Measurements from ENCODE around the gene ADH1A.
"Not testable (repeated sequence)": the region's sequence is repeated elsewhere in the genome, so short reads cannot be mapped to it uniquely, and the experiment has no call there.

Gene ADH1A

GRCh38 chr4:99281261-99281660 lies 9.5 kb downstream of the ADH1A start:
- no peak for DNase-seq (ENCODE audit: low read depth in 2 of 2)

GRCh38 chr4:99276417-99276816 lies 14.4 kb downstream of the ADH1A start:
- no peak for DNase-seq (ENCODE audit: low read depth in 2 of 2)

GRCh38 chr4:99275885-99276284 lies 14.9 kb downstream of the ADH1A start:
- DNase-seq (ENCODE audit: low read depth in 2 of 2), result no peak

GRCh38 chr4:99275050-99275449 lies 15.7 kb downstream of the ADH1A start:
- DNase-seq (ENCODE audit: low read depth in 2 of 2), result no peak

GRCh38 chr4:99273704-99274103 lies 17.1 kb downstream of the ADH1A start:
- DNase-seq (ENCODE audit: low read depth in 2 of 2), result no peak

GRCh38 chr4:99264927-99265326 lies 25.9 kb downstream of the ADH1A start:
- DNase-seq (ENCODE audit: low read depth in 2 of 2), result no peak

GRCh38 chr4:99252746-99253145 lies 38.0 kb downstream of the ADH1A start:
- DNase-seq (ENCODE audit: low read depth in 2 of 2), result no peak

- DNase-seq (ENCODE audit: low read depth in 2 of 2), result no peak
Observed at GRCh38 chr4:99248714-99249113, 42.1 kb downstream of the ADH1A start.

GRCh38 chr4:99235955-99236354 lies 54.8 kb downstream of the ADH1A start:
- no peak for DNase-seq (ENCODE audit: low read depth in 2 of 2)

- no peak for DNase-seq (ENCODE audit: low read depth in 2 of 2)
Observed at GRCh38 chr4:99234331-99235010, 56.3 kb downstream of the ADH1A start.

GRCh38 chr4:99233397-99233796 lies 57.4 kb downstream of the ADH1A start:
- not testable (repeated sequence) for DNase-seq (ENCODE audit: low read depth in 2 of 2)

- not testable (repeated sequence) for DNase-seq (ENCODE audit: low read depth in 2 of 2)
Observed at GRCh38 chr4:99228706-99229105, 62.1 kb downstream of the ADH1A start.

- DNase-seq (ENCODE audit: low read depth in 2 of 2), result not testable (repeated sequence)
Observed at GRCh38 chr4:99227646-99228045, 63.1 kb downstream of the ADH1A start.

Data from stimulated activated CD4-positive, alpha-beta T cell treated with anti-CD3 and anti-CD28 coated beads, Interleukin-15, amount 100 ng/mL, for 48 hours (primary cell).